Endothelial cell of umbilical vein (primary cell): ENCODE measurements around the gene PLOD1. TPM values are rescaled to one million over a fixed set of nuclear protein-coding genes. Genes with fewer than 3 reads are reported as not detected.

Experiments used
- BruUV-seq: library from RNA; stranded (reverse); fragments of 400-500 nt; replicated peaks from 2 replicates; lab custom pipeline; 2021; lab: Mats Ljungman, UMichigan
- CTCF ChIA-PET: fragments of 300-600, 350-600 bp; sonication (Branson Sonifier 250); formaldehyde crosslinking; loops from one replicate; lab custom pipeline; 2021; ENCODE audit warnings: antibody characterized with exemption, inconsistent platforms; lab: Charles Lee
- POLR2A ChIA-PET: fragments of 300-600, 350-600 bp; sonication (Branson Sonifier 250); formaldehyde crosslinking; loops from one replicate; lab custom pipeline; 2021; ENCODE audit warnings: antibody characterized with exemption, inconsistent platforms; lab: Charles Lee
- DNase-seq: peaks from one replicate; pipeline ENCODE4 v3.0.0-alpha.2; 2011; ENCODE audit warnings: low read depth, low spot score
- FAIRE-seq: peaks from 2 replicates; lab custom pipeline; 2011; peaks lifted over from hg19 to GRCh38; lab: Jason Lieb, UNC
- H2AFZ ChIP-seq: 2 replicates; pipeline ENCODE4 v1.6.0; 2012; ENCODE audit warnings: low read depth, low read length, control low read depth, inconsistent platforms
- H3K27ac ChIP-seq: 2 replicates; pipeline ENCODE4 v1.5.1; 2011; ENCODE audit warnings: low read depth, mild to moderate bottlenecking, control low read depth, low read length, moderate library complexity; ENCODE audit not compliant: insufficient read depth
- H3K27me3 ChIP-seq, 2 experiments: 2 replicates each; pipeline versions ENCODE4 v1.6.0 to v1.6.1; 2011; ENCODE audit warnings: low read length in 2 of 2, mixed read lengths in 1 of 2; ENCODE audit not compliant: control insufficient read depth in 2 of 2, insufficient read depth in 2 of 2
- H3K36me3 ChIP-seq, 2 experiments: 2 replicates in 1 of 2; 3 replicates in 1 of 2; pipeline ENCODE4 v1.5.1; 2011; ENCODE audit warnings: low read length in 2 of 2, mild to moderate bottlenecking in 1 of 2, moderate library complexity in 1 of 2; ENCODE audit not compliant: control insufficient read depth in 2 of 2, insufficient read depth in 2 of 2; ENCODE audit errors: extremely low read depth in 1 of 2
- H3K4me1 ChIP-seq: 3 replicates; pipeline ENCODE4 v1.5.1; 2011; ENCODE audit warnings: mild to moderate bottlenecking, low read length; ENCODE audit not compliant: control insufficient read depth, insufficient read depth; ENCODE audit errors: extremely low read depth
- H3K4me2 ChIP-seq: 2 replicates; pipeline ENCODE4 v1.6.1; 2011; ENCODE audit warnings: low read length, control low read depth, mixed read lengths; ENCODE audit not compliant: insufficient read depth
- H3K4me3 ChIP-seq, 3 experiments: fragments of 200-600 bp in 1 of 3; sonication (generic), shearing (Covaris generic) in 1 of 3; replicated peaks in 1 of 3; 2 replicates each; pipeline ENCODE4 v1.5.1; 2011 to 2016; ENCODE audit warnings: control low read depth in 3 of 3, low read length in 3 of 3, mild to moderate bottlenecking in 2 of 3, inconsistent platforms in 1 of 3, low read depth in 1 of 3, moderate library complexity in 1 of 3; ENCODE audit not compliant: insufficient read depth in 1 of 3
- H3K79me2 ChIP-seq: 2 replicates; pipeline ENCODE4 v1.6.0; 2012; ENCODE audit warnings: low read length, inconsistent platforms; ENCODE audit not compliant: control insufficient read depth, insufficient read depth
- H3K9ac ChIP-seq: replicated peaks from 2 replicates; pipeline ENCODE3; 2011; ENCODE audit warnings: low read length, control low read depth; ENCODE audit not compliant: insufficient read depth; ENCODE audit errors: extremely low read depth
- H3K9me1 ChIP-seq: replicated peaks from 3 replicates; pipeline ENCODE4 v1.6.0; 2011; ENCODE audit warnings: mild to moderate bottlenecking, low read length; ENCODE audit not compliant: control insufficient read depth, insufficient read depth; ENCODE audit errors: extremely low read depth
- H3K9me3 ChIP-seq: replicated peaks from 2 replicates; pipeline ENCODE4 v1.5.1; 2012; ENCODE audit warnings: low read length, inconsistent platforms; ENCODE audit not compliant: control insufficient read depth, insufficient read depth
- H4K20me1 ChIP-seq: replicated peaks from 2 replicates; pipeline ENCODE3; 2011; ENCODE audit warnings: mild to moderate bottlenecking, low read length; ENCODE audit not compliant: control insufficient read depth, insufficient read depth; ENCODE audit errors: extremely low read depth
- CTCF ChIP-seq, 2 donors: IDR thresholded peaks; 1 replicate in 1 of 2; 2 replicates in 1 of 2; pipeline ENCODE4 v1.5.1; 2011; ENCODE audit warnings: low read length in 2 of 2, mild to moderate bottlenecking in 2 of 2, moderate library complexity in 2 of 2, control low read depth in 1 of 2, inconsistent platforms in 1 of 2, low read depth in 1 of 2; ENCODE audit not compliant: insufficient read depth in 1 of 2; ENCODE audit errors: extremely low read depth in 1 of 2
- EZH2 ChIP-seq: IDR thresholded peaks from 2 replicates; pipeline ENCODE4 v1.6.1; 2012; ENCODE audit warnings: borderline replicate concordance, low read depth, mild to moderate bottlenecking, moderate library complexity, low read length, inconsistent platforms; ENCODE audit not compliant: severe bottlenecking
- FOS ChIP-seq: IDR thresholded peaks from 2 replicates; pipeline ENCODE4 v1.6.1; 2011; ENCODE audit warnings: mild to moderate bottlenecking, low read length, moderate library complexity, borderline replicate concordance; ENCODE audit not compliant: insufficient read depth
- GATA2 ChIP-seq: IDR thresholded peaks from 2 replicates; pipeline ENCODE4 v1.7.0; 2011; ENCODE audit warnings: low read depth, mild to moderate bottlenecking, moderate library complexity, mixed read lengths, low read length; ENCODE audit not compliant: insufficient read length, insufficient read depth
- JUN ChIP-seq: IDR thresholded peaks from 2 replicates; pipeline ENCODE4 v1.6.1; 2011; ENCODE audit warnings: borderline replicate concordance, low read depth; ENCODE audit not compliant: insufficient read length, insufficient read depth
- MAX ChIP-seq: IDR thresholded peaks from 2 replicates; pipeline ENCODE4 v1.6.1; 2011; ENCODE audit not compliant: insufficient read depth, insufficient read length
- MYC ChIP-seq: IDR thresholded peaks from one replicate; pipeline ENCODE4 v1.6.1; 2011; ENCODE audit warnings: mild to moderate bottlenecking, low read depth, low read length
- POLR2A ChIP-seq: IDR thresholded peaks from 2 replicates; pipeline ENCODE4 v1.6.1; 2012; ENCODE audit warnings: low read depth, mild to moderate bottlenecking, control low read depth, low read length
- POLR2AphosphoS5 ChIP-seq: IDR thresholded peaks from 2 replicates; pipeline ENCODE4 v1.6.1; 2012; ENCODE audit warnings: low read depth, mild to moderate bottlenecking, control low read depth, low read length, moderate library complexity; ENCODE audit not compliant: insufficient read depth
- dilution Hi-C: fragments of 300-500 bp; cut with MboI; formaldehyde crosslinking; loops from one replicate; pipeline ENCODE4 v1.15.0; 2019; ENCODE audit warnings: low sequenced_read_pairs; ENCODE audit not compliant: extremely low pct_ligation_motif_present
- intact Hi-C: fragments of 100-400 bp; cut with micrococcal nuclease; formaldehyde crosslinking; loops from one replicate; pipeline ENCODE4 v1.10.0; 2022
- polyA plus RNA-seq, 4 experiments: library from polyadenylated mRNA; depleted of rRNA in 3 of 4; stranded (reverse) in 3 of 4; unstranded in 1 of 4; fragments of >200 nt; gene quantifications; 2 replicates each; pipeline versions ENCODE4 v1.2.1 to v1.2.3, GENCODE V29; 2011 to 2012; ENCODE audit warnings: missing spikeins in 1 of 4
- total RNA-seq: library from RNA; stranded (reverse); gene quantifications from 2 replicates; pipeline ENCODE4 v1.2.3, GENCODE V29; 2021

Gene PLOD1
- total and polyA plus RNA-seq, 2 donors (not counting 3 experiments of a cell fraction or from before 2014, with no cell fraction given): 260 to 412 TPM

GRCh38 chr1:11888877-11889208 lies 45.7 kb upstream of the PLOD1 start:
- no TSS peak for BruUV-seq
- CTCF ChIA-PET: no interaction called here

More at GRCh38 chr1:11888877-11889208, 45.7 kb upstream of the PLOD1 start:
- TF ChIP-seq EZH2 (no peak), MAX (no peak), POLR2AphosphoS5 (no peak), JUN (no peak), POLR2A (no peak), MYC (no peak), GATA2 (no peak), CTCF (IDR thresholded peaks at IDR 0.05; ENCODE audit: extremely low read depth in 1 of 2, insufficient read depth in 1 of 2, low read depth in 1 of 2, low read length in 2 of 2) (no peak), FOS (no peak)
- POLR2A ChIA-PET: interaction anchor here (1.9 kb wide), 1 partner anchor 19 kb away, joined by 8 read pairs; no protein-coding TSS in a partner anchor
- H3K9me1 ChIP-seq: no peaks in the 10 kb centered on the region
- intact Hi-C loops: no loop called here
- H3K36me3 ChIP-seq: no peaks in the 10 kb centered on the region
- H3K4me1 ChIP-seq: no peaks in the 10 kb centered on the region
- DNase-seq: no peak
- dilution Hi-C loops: no loop called here
- no peak overlapping the region for H3K4me2 ChIP-seq
- no peak overlapping the region for H3K27ac ChIP-seq
- FAIRE-seq: no peak
- no peak overlapping the region for H3K4me3 ChIP-seq
- no peak overlapping the region for H3K9ac ChIP-seq
- no peaks in the 10 kb centered on the region for H4K20me1 ChIP-seq
- no peak overlapping the region for H2AFZ ChIP-seq
- H3K79me2 ChIP-seq: no peaks in the 10 kb centered on the region
- H3K9me3 ChIP-seq: no peaks in the 10 kb centered on the region
- H3K27me3 ChIP-seq: no peaks in the 10 kb centered on the region
